HG02763 (cell line): ENCODE results near the gene PLP1.
"Not testable (repeated sequence)": the region's sequence is repeated elsewhere in the genome, so short reads cannot be mapped to it uniquely, and the experiment has no call there.

Experiments used
- ATAC-seq: cut with Tn5 transposase; IDR thresholded peaks from one replicate; pipeline ENCODE4 v1.9.1; 2021; ENCODE audit warnings: mild to moderate bottlenecking, moderate library complexity; ENCODE audit not compliant: unreplicated experiment

Gene PLP1

GRCh38 chrX:103776546-103776945 lies at the start of gene PLP1:
Gene PLP1 (plus strand): TSS chrX:103776840. CDS start chrX:103776996, 156 bp downstream.
- no peak for ATAC-seq

GRCh38 chrX:103727115-103727514 lies 49.5 kb upstream of the PLP1 start:
- no peak for ATAC-seq

GRCh38 chrX:103729015-103729414 lies 47.6 kb upstream of the PLP1 start:
- ATAC-seq, result no peak

GRCh38 chrX:103730147-103730795 lies 46.4 kb upstream of the PLP1 start:
- ATAC-seq, result no peak

- no peak for ATAC-seq
These were observed 45.7 kb upstream of the PLP1 start for GRCh38 chrX:103730796-103731493.

- ATAC-seq, result no peak
These were observed 43.6 kb upstream of the PLP1 start for GRCh38 chrX:103733017-103733416.

GRCh38 chrX:103734125-103734760 lies 42.4 kb upstream of the PLP1 start:
- no peak for ATAC-seq

GRCh38 chrX:103737696-103738095 lies 38.9 kb upstream of the PLP1 start:
- ATAC-seq, result no peak

GRCh38 chrX:103739421-103739820 lies 37.2 kb upstream of the PLP1 start:
- ATAC-seq, result no peak

GRCh38 chrX:103741879-103742278 lies 34.8 kb upstream of the PLP1 start:
- no peak for ATAC-seq

- no peak for ATAC-seq
These were observed 34.3 kb upstream of the PLP1 start for GRCh38 chrX:103742339-103742738.

- ATAC-seq, result no peak
These were observed 29.5 kb upstream of the PLP1 start for GRCh38 chrX:103747163-103747562.

- no peak for ATAC-seq
These were observed 22.2 kb upstream of the PLP1 start for GRCh38 chrX:103754401-103754800.

- ATAC-seq, result no peak
These were observed 19.9 kb upstream of the PLP1 start for GRCh38 chrX:103756736-103757135.

- ATAC-seq, result no peak
These were observed 18.1 kb upstream of the PLP1 start for GRCh38 chrX:103758555-103758954.

GRCh38 chrX:103763541-103763940 lies 13.1 kb upstream of the PLP1 start:
- not testable (repeated sequence) for ATAC-seq

- ATAC-seq, result not testable (repeated sequence)
These were observed 9.7 kb upstream of the PLP1 start for GRCh38 chrX:103766813-103767555.

GRCh38 chrX:103773445-103773844 lies 3.2 kb upstream of the PLP1 start:
- ATAC-seq, result no peak

- ATAC-seq, result no peak
These were observed 2.5 kb upstream of the PLP1 start for GRCh38 chrX:103774070-103774642.

- ATAC-seq, result no peak
These were observed 2.6 kb downstream of the PLP1 start for GRCh38 chrX:103779141-103779789.
